T-helper 17 cell (primary cell): ENCODE measurements around the gene GUCY2F. TPM values are rescaled to one million over a fixed set of nuclear protein-coding genes. Genes with fewer than 3 reads are reported as not detected.

Source experiments
- ATAC-seq: fragments of 150-1000 bp; cut with Tn5 transposase; 2 replicates; pipeline ENCODE4 v1.10.0; 2021; ENCODE audit warnings: mild to moderate bottlenecking, moderate library complexity
- DNase-seq, 3 donors: peaks; one replicate each; pipeline versions ENCODE4 v3.0.0 to v3.0.0-alpha.2; 2020 to 2021
- H3K9me3 ChIP-seq: one replicate; pipeline ENCODE4 v1.7.0; 2013; ENCODE audit warnings: low read length, mild to moderate bottlenecking; ENCODE audit not compliant: control insufficient read depth, poor library complexity, severe bottlenecking
- H3K27ac Mint-ChIP-seq: one replicate; pipeline ENCODE4 v1.8.0; 2022; ENCODE audit warnings: mild to moderate bottlenecking, moderate library complexity, mixed read lengths
- H3K27me3 Mint-ChIP-seq: one replicate; pipeline ENCODE4 v1.8.0; 2022; ENCODE audit warnings: mixed read lengths
- H3K36me3 Mint-ChIP-seq: one replicate; pipeline ENCODE4 v1.8.0; 2022; ENCODE audit warnings: low read depth, mixed read lengths
- H3K4me1 Mint-ChIP-seq: one replicate; pipeline ENCODE4 v1.8.0; 2022; ENCODE audit warnings: mild to moderate bottlenecking, mixed read lengths
- H3K4me3 Mint-ChIP-seq: one replicate; pipeline ENCODE4 v1.8.0; 2022; ENCODE audit warnings: mild to moderate bottlenecking, moderate library complexity, mixed read lengths
- total RNA-seq, 4 donors: library from RNA in 2 of 4; stranded (reverse) in 2 of 4; gene quantifications; one replicate each; pipeline ENCODE4 v1.2.3 and lab custom pipeline; 2022 to 2026

GUCY2F gene
- total RNA-seq, 2 donors from 2014 or later: not detected

DNA sequence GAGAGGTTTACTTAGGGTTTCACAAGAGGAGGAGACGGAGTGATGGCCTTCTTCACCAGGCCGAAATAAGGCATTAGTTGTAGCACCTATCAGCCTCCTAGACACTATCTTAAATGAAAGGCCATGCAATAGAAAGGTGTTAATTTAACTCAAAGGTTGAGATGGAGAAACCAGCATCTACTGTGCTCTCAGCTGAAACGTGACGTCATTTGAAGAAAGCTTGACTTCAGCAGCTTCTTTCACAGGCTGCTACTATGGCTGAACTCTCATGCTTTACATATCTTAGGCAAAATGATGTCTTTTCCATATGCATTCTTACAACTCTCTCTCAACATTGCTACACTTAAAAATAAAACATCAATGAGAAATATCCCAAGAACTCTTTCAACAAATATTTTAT lies 99.6 kb downstream of the GUCY2F start:
- DNase-seq: no peak
- no peak overlapping the region for H3K4me3 Mint-ChIP-seq
- H3K27ac Mint-ChIP-seq: no peak overlapping the region
- no peak for ATAC-seq
- no peaks in the 10 kb centered on the region for H3K4me1 Mint-ChIP-seq
- no peaks in the 10 kb centered on the region for H3K27me3 Mint-ChIP-seq
- H3K9me3 ChIP-seq: no peaks in the 10 kb centered on the region
- no peaks in the 10 kb centered on the region for H3K36me3 Mint-ChIP-seq

- Mint-ChIP-seq H3K27ac (no peak overlapping the region), H3K4me3 (no peak overlapping the region), H3K27me3 (peaks cover 11% of the 10 kb centered on the region), H3K36me3 (no peaks in the 10 kb centered on the region), H3K4me1 (no peaks in the 10 kb centered on the region)
- ATAC-seq: no peak
- no peak for DNase-seq
- H3K9me3 ChIP-seq: no peaks in the 10 kb centered on the region
Measured at GRCh38 chrX:109378281-109378680, 103.6 kb downstream of the GUCY2F start.

DNA sequence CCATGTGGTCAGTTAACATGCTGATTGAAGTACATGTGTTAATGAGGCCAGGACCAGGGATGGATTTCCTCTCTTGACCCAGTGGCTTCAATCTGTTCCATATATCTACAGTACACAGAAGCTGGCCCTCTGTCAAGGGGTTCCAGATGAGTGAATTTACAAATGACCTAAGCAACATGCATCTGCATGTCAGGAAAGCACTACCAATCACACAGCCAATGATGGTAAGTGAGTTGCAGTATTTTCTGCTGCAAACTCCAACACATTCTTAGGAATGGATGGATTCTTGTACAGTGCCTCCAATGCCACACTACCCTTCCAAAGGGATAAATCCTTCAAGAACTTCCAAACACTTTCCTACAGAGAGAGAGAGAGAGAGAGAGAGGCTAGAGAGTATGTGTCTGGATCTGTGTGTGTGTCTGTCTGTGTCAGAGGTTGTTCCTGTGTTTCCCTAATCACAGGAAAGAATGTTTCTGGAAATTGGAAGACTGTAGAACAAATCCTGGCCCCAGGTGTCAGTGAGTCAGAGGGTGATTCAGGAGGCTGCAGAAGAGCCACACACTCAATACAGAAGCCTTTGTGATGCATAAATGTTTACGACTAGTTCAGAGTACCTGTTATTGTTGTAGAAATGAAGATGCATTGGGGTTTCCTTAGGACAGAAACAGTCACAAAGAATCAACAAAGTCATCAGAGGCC lies 107.5 kb downstream of the GUCY2F start:
- Mint-ChIP-seq H3K4me3 (no peak overlapping the region), H3K27me3 (peaks cover 11% of the 10 kb centered on the region), H3K36me3 (no peaks in the 10 kb centered on the region), H3K27ac (no peak overlapping the region), H3K4me1 (no peaks in the 10 kb centered on the region)
- ATAC-seq (no peak), DNase-seq (no peak)
- H3K9me3 ChIP-seq: no peaks in the 10 kb centered on the region

DNA sequence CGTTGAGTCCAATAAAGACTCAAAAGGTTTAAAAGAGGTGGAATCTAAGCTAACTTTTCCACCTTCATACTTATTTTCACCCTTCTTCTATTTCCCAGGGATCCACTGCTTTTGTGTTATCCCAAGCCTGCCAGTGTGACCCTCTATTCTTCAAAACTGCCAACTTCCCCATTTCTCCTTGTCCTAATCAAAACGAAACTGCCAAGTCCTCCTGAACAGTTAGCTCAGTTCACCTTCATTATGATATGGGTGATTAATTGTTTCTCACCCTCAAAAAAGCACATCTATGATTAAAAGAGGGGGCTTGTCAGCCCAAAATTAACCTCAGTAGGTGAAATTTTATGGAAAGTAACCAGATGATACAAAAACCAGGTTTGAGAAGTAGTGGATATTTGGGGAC lies 108.4 kb downstream of the GUCY2F start:
- H3K4me1 Mint-ChIP-seq: no peaks in the 10 kb centered on the region
- no peaks in the 10 kb centered on the region for H3K36me3 Mint-ChIP-seq
- DNase-seq: no peak
- H3K27ac Mint-ChIP-seq: no peak overlapping the region
- no peak overlapping the region for H3K4me3 Mint-ChIP-seq
- no peaks in the 10 kb centered on the region for H3K9me3 ChIP-seq
- ATAC-seq: no peak
- H3K27me3 Mint-ChIP-seq: peaks cover 11% of the 10 kb centered on the region

GRCh38 chrX:109372716-109373115 lies 109.2 kb downstream of the GUCY2F start:
- Mint-ChIP-seq H3K36me3 (no peaks in the 10 kb centered on the region), H3K27me3 (peaks cover 11% of the 10 kb centered on the region), H3K4me1 (no peaks in the 10 kb centered on the region), H3K4me3 (no peak overlapping the region), H3K27ac (no peak overlapping the region)
- H3K9me3 ChIP-seq: no peaks in the 10 kb centered on the region
- ATAC-seq (no peak), DNase-seq (no peak)

DNA sequence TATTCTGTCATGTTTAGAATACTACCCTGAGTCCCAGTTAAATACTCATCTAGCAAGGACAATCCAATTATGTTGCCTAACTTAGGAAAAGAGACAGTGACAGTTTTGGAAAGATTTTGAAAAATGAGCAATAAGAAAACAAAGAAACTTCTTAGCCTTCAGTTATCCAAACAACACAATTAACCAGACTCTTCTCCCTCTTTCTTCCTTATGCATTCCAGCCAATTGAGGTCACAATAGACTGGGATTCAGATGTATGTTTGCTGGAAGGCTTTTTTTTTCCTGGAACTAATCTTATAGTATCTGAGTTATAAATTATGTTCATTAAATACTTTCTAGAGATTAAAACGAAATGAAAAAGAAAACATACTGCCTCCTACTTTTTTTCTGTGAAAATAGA lies 109.6 kb downstream of the GUCY2F start:
- DNase-seq (no peak), ATAC-seq (no peak)
- H3K4me3 Mint-ChIP-seq: no peak overlapping the region
- peaks cover 2% of the 10 kb centered on the region for H3K36me3 Mint-ChIP-seq
- H3K9me3 ChIP-seq: no peaks in the 10 kb centered on the region
- no peak overlapping the region for H3K27ac Mint-ChIP-seq
- H3K27me3 Mint-ChIP-seq: peaks cover 11% of the 10 kb centered on the region
- no peaks in the 10 kb centered on the region for H3K4me1 Mint-ChIP-seq

DNA sequence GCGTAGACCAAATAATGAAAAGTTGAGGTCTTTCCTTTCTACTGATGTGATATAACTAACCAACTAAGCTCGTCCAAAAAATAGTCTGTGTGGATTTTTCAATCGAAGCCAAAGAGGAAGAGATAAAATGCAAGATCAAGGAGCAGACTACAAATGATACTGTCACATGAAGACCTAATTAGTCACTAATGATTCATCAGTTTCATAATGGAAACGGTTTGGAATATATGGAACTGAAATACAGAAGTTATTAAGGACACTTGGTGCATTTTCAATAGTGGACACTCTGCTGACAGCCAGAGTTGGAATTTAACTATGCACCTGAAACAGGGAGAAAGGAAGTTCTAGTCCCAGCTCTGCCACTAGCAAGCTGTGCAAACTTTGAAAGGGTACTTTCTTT lies 119.8 kb downstream of the GUCY2F start:
- no peak for DNase-seq
- Mint-ChIP-seq H3K27ac (no peak overlapping the region), H3K27me3 (no peaks in the 10 kb centered on the region), H3K36me3 (no peaks in the 10 kb centered on the region), H3K4me3 (no peak overlapping the region), H3K4me1 (no peaks in the 10 kb centered on the region)
- no peaks in the 10 kb centered on the region for H3K9me3 ChIP-seq
- no peak for ATAC-seq

GRCh38 chrX:109360301-109360700 lies 121.6 kb downstream of the GUCY2F start:
- no peak overlapping the region for H3K27ac Mint-ChIP-seq
- no peaks in the 10 kb centered on the region for H3K36me3 Mint-ChIP-seq
- ATAC-seq: no peak

GRCh38 chrX:109357706-109358105 lies 124.2 kb downstream of the GUCY2F start:
- no peaks in the 10 kb centered on the region for H3K36me3 Mint-ChIP-seq
- DNase-seq (no peak), ATAC-seq (no peak)
- no peaks in the 10 kb centered on the region for H3K4me1 Mint-ChIP-seq
- H3K27me3 Mint-ChIP-seq: peaks cover 6% of the 10 kb centered on the region
- no peak overlapping the region for H3K4me3 Mint-ChIP-seq
- H3K27ac Mint-ChIP-seq: no peak overlapping the region
- no peaks in the 10 kb centered on the region for H3K9me3 ChIP-seq

More at GRCh38 chrX:109360301-109360700, 121.6 kb downstream of the GUCY2F start:
- DNase-seq: no peak
- H3K9me3 ChIP-seq: no peaks in the 10 kb centered on the region
- Mint-ChIP-seq H3K4me3 (no peak overlapping the region), H3K27me3 (peaks cover 6% of the 10 kb centered on the region), H3K4me1 (no peaks in the 10 kb centered on the region)

DNA sequence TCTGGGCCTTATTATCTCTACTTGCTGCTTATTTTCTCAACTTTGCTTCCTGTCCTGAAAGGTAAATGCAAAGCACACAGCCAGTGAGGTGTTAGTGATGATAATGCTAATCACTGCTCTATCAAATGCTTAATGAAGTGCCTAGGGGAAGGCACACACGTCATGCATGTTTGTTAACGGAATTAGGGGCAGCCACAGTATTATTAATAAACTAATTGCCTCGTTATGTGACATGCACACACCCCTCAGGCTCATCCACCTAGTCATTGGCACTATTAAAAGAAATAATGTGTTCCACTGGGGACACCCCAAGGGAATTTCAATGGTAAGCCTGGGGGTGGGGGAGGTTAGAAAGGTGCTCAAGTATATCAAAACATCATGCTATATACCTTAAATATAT lies 125.2 kb downstream of the GUCY2F start:
- Mint-ChIP-seq H3K36me3 (no peaks in the 10 kb centered on the region), H3K4me1 (no peaks in the 10 kb centered on the region), H3K27me3 (peaks cover 10% of the 10 kb centered on the region), H3K4me3 (no peak overlapping the region), H3K27ac (no peak overlapping the region)
- ATAC-seq (no peak), DNase-seq (no peak)
- H3K9me3 ChIP-seq: no peaks in the 10 kb centered on the region

GRCh38 chrX:109352066-109352588 lies 129.8 kb downstream of the GUCY2F start:
- ATAC-seq (no peak), DNase-seq (no peak)
- Mint-ChIP-seq H3K27ac (no peak overlapping the region), H3K36me3 (no peaks in the 10 kb centered on the region), H3K27me3 (peaks cover 10% of the 10 kb centered on the region), H3K4me3 (peak overlapping the region; percentile 28), H3K4me1 (no peaks in the 10 kb centered on the region)
- no peaks in the 10 kb centered on the region for H3K9me3 ChIP-seq

- peak overlapping the region; percentile 28 for H3K4me3 Mint-ChIP-seq
- no peaks in the 10 kb centered on the region for H3K9me3 ChIP-seq
Measured at GRCh38 chrX:109351557-109351956, 130.3 kb downstream of the GUCY2F start.

GRCh38 chrX:109350551-109350950 lies 131.3 kb downstream of the GUCY2F start:
- DNase-seq: no peak
- ATAC-seq: no peak
- Mint-ChIP-seq H3K4me1 (no peaks in the 10 kb centered on the region), H3K4me3 (no peak overlapping the region), H3K36me3 (no peaks in the 10 kb centered on the region), H3K27me3 (peaks cover 4% of the 10 kb centered on the region), H3K27ac (no peak overlapping the region)
- H3K9me3 ChIP-seq: no peaks in the 10 kb centered on the region

More at GRCh38 chrX:109351557-109351956, 130.3 kb downstream of the GUCY2F start:
- H3K27ac Mint-ChIP-seq: no peak overlapping the region
- ATAC-seq (no peak), DNase-seq (no peak)
- H3K27me3 Mint-ChIP-seq: peaks cover 10% of the 10 kb centered on the region
- no peaks in the 10 kb centered on the region for H3K4me1 Mint-ChIP-seq
- no peaks in the 10 kb centered on the region for H3K36me3 Mint-ChIP-seq

- H3K27ac Mint-ChIP-seq: no peak overlapping the region
- no peaks in the 10 kb centered on the region for H3K36me3 Mint-ChIP-seq
- H3K4me3 Mint-ChIP-seq: no peak overlapping the region
- H3K27me3 Mint-ChIP-seq: peaks cover 4% of the 10 kb centered on the region
- DNase-seq (no peak), ATAC-seq (no peak)
- no peaks in the 10 kb centered on the region for H3K4me1 Mint-ChIP-seq
- H3K9me3 ChIP-seq: no peaks in the 10 kb centered on the region
Measured at GRCh38 chrX:109350051-109350450, 131.8 kb downstream of the GUCY2F start.
